ENCODE measurements around the gene NRAS. TPM values are rescaled to one million over a fixed set of nuclear protein-coding genes. Genes with fewer than 3 reads are reported as not detected.

The NRAS gene
- total and polyA plus RNA-seq, 9 of the 15 experiments (the other 6 are each of a cell fraction or from before 2014, with no cell fraction given): 40.7 to 94.5 (median 75.4) TPM

GRCh38 chr1:114716304-114717170, at the start of gene NRAS (continued):
- TF ChIP-seq, protein P1, sequence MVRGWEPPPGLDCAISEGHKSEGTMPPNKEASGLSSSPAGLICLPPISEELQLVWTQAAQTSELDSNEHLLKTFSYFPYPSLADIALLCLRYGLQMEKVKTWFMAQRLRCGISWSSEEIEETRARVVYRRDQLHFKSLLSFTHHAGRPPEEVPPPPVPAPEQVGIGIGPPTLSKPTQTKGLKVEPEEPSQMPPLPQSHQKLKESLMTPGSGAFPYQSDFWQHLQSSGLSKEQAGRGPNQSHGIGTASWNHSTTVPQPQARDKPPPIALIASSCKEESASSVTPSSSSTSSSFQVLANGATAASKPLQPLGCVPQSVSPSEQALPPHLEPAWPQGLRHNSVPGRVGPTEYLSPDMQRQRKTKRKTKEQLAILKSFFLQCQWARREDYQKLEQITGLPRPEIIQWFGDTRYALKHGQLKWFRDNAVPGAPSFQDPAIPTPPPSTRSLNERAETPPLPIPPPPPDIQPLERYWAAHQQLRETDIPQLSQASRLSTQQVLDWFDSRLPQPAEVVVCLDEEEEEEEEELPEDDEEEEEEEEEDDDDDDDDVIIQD (CRISPR knock-in tag; IDR thresholded peaks at IDR 0.05): no peak
- TF ChIP-seq POU5F1 (IDR thresholded peaks at IDR 0.05; ENCODE audit: borderline replicate concordance, low read depth, low read length, partially characterized antibody) (peak; percentile 64), BHLHE40 (IDR thresholded peaks at IDR 0.05; ENCODE audit: low read length) (peak; percentile 83), ZNF384 (IDR thresholded peaks at IDR 0.05; ENCODE audit: low read depth, low read length) (peak; percentile 24; the same call in 1 of the 2 replicates), ZFX (CRISPR knock-in tag; IDR thresholded peaks at IDR 0.05) (peak; percentile 86), NR1H2 (CRISPR knock-in tag; IDR thresholded peaks at IDR 0.05) (no peak), NFE2 (IDR thresholded peaks at IDR 0.05; ENCODE audit: low read depth) (0 out of 2 replicates have a peak, but pooled peaks have one; percentile 9), SIN3A (IDR thresholded peaks at IDR 0.05; ENCODE audit: borderline replicate concordance in 2 of 2, control insufficient read depth in 1 of 2, low read depth in 2 of 2, low read length in 2 of 2) (peak; percentile 99 to 100), RAD51 (IDR thresholded peaks at IDR 0.05; ENCODE audit: borderline replicate concordance, low read depth) (peak; percentile 91), XRCC4 (IDR thresholded peaks at IDR 0.05; ENCODE audit: extremely low read depth, insufficient read depth, insufficient read length) (no peak), POLR3A (IDR thresholded peaks at IDR 0.05; ENCODE audit: borderline replicate concordance, extremely low read depth, insufficient read depth, insufficient read length) (no peak), PREB (CRISPR knock-in tag; IDR thresholded peaks at IDR 0.05) (no peak)
- TF ChIP-seq, protein P2, sequence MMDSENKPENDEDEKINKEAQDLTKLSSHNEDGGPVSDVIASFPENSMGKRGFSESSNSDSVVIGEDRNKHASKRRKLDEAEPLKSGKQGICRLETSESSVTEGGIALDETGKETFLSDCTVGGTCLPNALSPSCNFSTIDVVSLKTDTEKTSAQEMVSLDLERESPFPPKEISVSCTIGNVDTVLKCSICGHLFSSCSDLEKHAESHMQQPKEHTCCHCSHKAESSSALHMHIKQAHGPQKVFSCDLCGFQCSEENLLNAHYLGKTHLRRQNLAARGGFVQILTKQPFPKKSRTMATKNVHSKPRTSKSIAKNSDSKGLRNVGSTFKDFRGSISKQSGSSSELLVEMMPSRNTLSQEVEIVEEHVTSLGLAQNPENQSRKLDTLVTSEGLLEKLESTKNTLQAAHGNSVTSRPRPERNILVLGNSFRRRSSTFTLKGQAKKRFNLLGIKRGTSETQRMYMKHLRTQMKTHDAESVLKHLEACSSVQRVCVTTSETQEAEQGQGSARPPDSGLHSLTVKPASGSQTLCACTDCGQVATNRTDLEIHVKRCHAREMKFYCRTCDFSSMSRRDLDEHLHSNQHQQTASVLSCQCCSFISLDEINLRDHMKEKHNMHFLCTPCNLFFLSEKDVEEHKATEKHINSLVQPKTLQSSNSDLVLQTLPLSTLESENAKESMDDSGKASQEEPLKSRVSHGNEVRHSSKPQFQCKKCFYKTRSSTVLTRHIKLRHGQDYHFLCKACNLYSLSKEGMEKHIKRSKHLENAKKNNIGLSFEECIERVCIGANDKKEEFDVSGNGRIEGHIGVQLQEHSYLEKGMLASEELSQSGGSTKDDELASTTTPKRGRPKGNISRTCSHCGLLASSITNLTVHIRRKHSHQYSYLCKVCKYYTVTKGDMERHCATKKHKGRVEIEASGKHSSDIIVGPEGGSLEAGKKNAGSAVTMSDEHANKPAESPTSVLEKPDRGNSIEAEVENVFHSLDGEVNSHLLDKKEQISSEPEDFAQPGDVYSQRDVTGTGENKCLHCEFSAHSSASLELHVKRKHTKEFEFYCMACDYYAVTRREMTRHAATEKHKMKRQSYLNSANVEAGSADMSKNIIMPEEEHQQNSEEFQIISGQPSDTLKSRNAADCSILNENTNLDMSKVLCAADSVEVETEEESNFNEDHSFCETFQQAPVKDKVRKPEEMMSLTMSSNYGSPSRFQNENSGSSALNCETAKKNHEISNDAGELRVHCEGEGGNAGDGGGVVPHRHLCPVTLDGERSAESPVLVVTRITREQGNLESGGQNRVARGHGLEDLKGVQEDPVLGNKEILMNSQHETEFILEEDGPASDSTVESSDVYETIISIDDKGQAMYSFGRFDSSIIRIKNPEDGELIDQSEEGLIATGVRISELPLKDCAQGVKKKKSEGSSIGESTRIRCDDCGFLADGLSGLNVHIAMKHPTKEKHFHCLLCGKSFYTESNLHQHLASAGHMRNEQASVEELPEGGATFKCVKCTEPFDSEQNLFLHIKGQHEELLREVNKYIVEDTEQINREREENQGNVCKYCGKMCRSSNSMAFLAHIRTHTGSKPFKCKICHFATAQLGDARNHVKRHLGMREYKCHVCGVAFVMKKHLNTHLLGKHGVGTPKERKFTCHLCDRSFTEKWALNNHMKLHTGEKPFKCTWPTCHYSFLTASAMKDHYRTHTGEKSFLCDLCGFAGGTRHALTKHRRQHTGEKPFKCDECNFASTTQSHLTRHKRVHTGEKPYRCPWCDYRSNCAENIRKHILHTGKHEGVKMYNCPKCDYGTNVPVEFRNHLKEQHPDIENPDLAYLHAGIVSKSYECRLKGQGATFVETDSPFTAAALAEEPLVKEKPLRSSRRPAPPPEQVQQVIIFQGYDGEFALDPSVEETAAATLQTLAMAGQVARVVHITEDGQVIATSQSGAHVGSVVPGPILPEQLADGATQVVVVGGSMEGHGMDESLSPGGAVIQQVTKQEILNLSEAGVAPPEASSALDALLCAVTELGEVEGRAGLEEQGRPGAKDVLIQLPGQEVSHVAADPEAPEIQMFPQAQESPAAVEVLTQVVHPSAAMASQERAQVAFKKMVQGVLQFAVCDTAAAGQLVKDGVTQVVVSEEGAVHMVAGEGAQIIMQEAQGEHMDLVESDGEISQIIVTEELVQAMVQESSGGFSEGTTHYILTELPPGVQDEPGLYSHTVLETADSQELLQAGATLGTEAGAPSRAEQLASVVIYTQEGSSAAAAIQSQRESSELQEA (IDR thresholded peaks at IDR 0.05; ENCODE audit: low read depth): no peak
- TF ChIP-seq, protein P3, sequence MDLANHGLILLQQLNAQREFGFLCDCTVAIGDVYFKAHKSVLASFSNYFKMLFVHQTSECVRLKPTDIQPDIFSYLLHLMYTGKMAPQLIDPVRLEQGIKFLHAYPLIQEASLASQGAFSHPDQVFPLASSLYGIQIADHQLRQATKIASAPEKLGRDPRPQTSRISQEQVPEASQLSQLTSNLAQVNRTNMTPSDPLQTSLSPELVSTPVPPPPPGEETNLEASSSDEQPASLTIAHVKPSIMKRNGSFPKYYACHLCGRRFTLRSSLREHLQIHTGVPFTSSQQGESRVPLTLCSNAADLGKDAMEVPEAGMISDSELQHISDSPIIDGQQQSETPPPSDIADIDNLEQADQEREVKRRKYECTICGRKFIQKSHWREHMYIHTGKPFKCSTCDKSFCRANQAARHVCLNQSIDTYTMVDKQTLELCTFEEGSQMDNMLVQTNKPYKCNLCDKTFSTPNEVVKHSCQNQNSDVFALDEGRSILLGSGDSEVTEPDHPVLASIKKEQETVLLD (IDR thresholded peaks at IDR 0.05): no peak
